ENCODE measurements around the gene PSMA7.

- no peak for TF ChIP-seq NANOG (IDR thresholded peaks at IDR 0.05; ENCODE audit: insufficient read depth, low read depth, low read length, poor library complexity, severe bottlenecking)
- no peak for TF ChIP-seq CREB1 (IDR thresholded peaks at IDR 0.05)
- TF ChIP-seq JUND (IDR thresholded peaks at IDR 0.05; ENCODE audit: low read length) = no peak
Observed at GRCh38 chr20:62117362-62117646, 25.9 kb downstream of the PSMA7 start.
